Endometrium (tissue), 2 donors: ENCODE data around the gene INTS2.
"Not testable (repeated sequence)": the region's sequence is repeated elsewhere in the genome, so short reads cannot be mapped to it uniquely, and the experiment has no call there.

Source experiments
- FAIRE-seq: peaks from 2 replicates; lab custom pipeline; 2012; peaks lifted over from hg19 to GRCh38; lab: Jason Lieb, UNC
- donor health status: control.
- donor health status: control.

The INTS2 gene

GRCh38 chr17:61927208-61928100 is at the start of gene INTS2:
Gene INTS2, minus strand, starts transcription at chr17:61927982. Its CDS starts 1,338 bp downstream, at chr17:61926644.
- FAIRE-seq = no peak

- FAIRE-seq = no peak
Observed at GRCh38 chr17:61974115-61974514, 46.3 kb upstream of the INTS2 start.

- no peak for FAIRE-seq
Observed at GRCh38 chr17:61972311-61972710, 44.5 kb upstream of the INTS2 start.

- no peak for FAIRE-seq
Observed at GRCh38 chr17:61970030-61970429, 42.2 kb upstream of the INTS2 start.

- no peak for FAIRE-seq
Observed at GRCh38 chr17:61968757-61969156, 41.0 kb upstream of the INTS2 start.

GRCh38 chr17:61967729-61968128 is 39.9 kb upstream of the INTS2 start:
- no peak for FAIRE-seq

GRCh38 chr17:61966191-61966590 is 38.4 kb upstream of the INTS2 start:
- FAIRE-seq = no peak

- FAIRE-seq = no peak
Observed at GRCh38 chr17:61955619-61956018, 27.8 kb upstream of the INTS2 start.

- no peak for FAIRE-seq
Observed at GRCh38 chr17:61947367-61948078, 19.7 kb upstream of the INTS2 start.

- FAIRE-seq = no peak
Observed at GRCh38 chr17:61946359-61946758, 18.6 kb upstream of the INTS2 start.

- no peak for FAIRE-seq
Observed at GRCh38 chr17:61943117-61943516, 15.3 kb upstream of the INTS2 start.

GRCh38 chr17:61942085-61942484 is 14.3 kb upstream of the INTS2 start:
- no peak for FAIRE-seq

- FAIRE-seq = no peak
Observed at GRCh38 chr17:61928101-61928436, 287 bp upstream of the INTS2 start.

- FAIRE-seq = no peak
Observed at GRCh38 chr17:61926826-61927207, 965 bp downstream of the INTS2 start.

- not testable (repeated sequence) for FAIRE-seq
Observed at GRCh38 chr17:61915162-61915561, 12.6 kb downstream of the INTS2 start.

- no peak for FAIRE-seq
Observed at GRCh38 chr17:61908292-61909037, 19.3 kb downstream of the INTS2 start.

GRCh38 chr17:61907361-61907760 is 20.4 kb downstream of the INTS2 start:
- no peak for FAIRE-seq

GRCh38 chr17:61904094-61904710 is 23.6 kb downstream of the INTS2 start:
- no peak for FAIRE-seq

GRCh38 chr17:61903251-61903650 is 24.5 kb downstream of the INTS2 start:
- no peak for FAIRE-seq

GRCh38 chr17:61897548-61898180 is 30.1 kb downstream of the INTS2 start:
- FAIRE-seq = no peak

GRCh38 chr17:61895391-61895790 is 32.4 kb downstream of the INTS2 start:
- FAIRE-seq = no peak

GRCh38 chr17:61894310-61894709 is 33.5 kb downstream of the INTS2 start:
- FAIRE-seq = not testable (repeated sequence)
